MM.1S (cell line): ENCODE measurements around the gene SLBP.

Experiments
- DNase-seq: peaks from one replicate; pipeline ENCODE4 v3.0.0-alpha.2; 2015
- H2AFZ ChIP-seq: fragments of 300-600 bp; sonication (generic); 2 replicates; pipeline ENCODE4 v1.6.0; 2016; ENCODE audit warnings: antibody characterized with exemption, low read length
- H3F3A ChIP-seq: fragments of 300-600 bp; sonication (generic); 2 replicates; pipeline ENCODE4 v1.6.1; 2016; ENCODE audit warnings: mild to moderate bottlenecking, antibody characterized with exemption, low read length, moderate library complexity, mixed read lengths; ENCODE audit not compliant: insufficient read depth
- H3K27ac ChIP-seq: fragments of 300-600 bp; sonication (generic); 2 replicates; pipeline ENCODE4 v1.5.1; 2016; ENCODE audit warnings: mild to moderate bottlenecking, low read length
- H3K27me3 ChIP-seq: fragments of 300-600 bp; sonication (generic); replicated peaks from 2 replicates; pipeline ENCODE4 v1.6.0; 2016; ENCODE audit warnings: low read length; ENCODE audit not compliant: insufficient read depth
- H3K36me3 ChIP-seq: fragments of 300-600 bp; sonication (generic); replicated peaks from 2 replicates; pipeline ENCODE4 v1.6.1; 2016; ENCODE audit warnings: mild to moderate bottlenecking, low read length, mixed read lengths; ENCODE audit not compliant: insufficient read depth
- H3K4me1 ChIP-seq: fragments of 300-600 bp; sonication (generic); 2 replicates; pipeline ENCODE4 v1.6.1; 2016; ENCODE audit warnings: low read length, mixed read lengths
- H3K4me2 ChIP-seq: fragments of 300-600 bp; sonication (generic); 2 replicates; pipeline ENCODE4 v1.6.0; 2016; ENCODE audit warnings: low read depth, low read length
- H3K4me3 ChIP-seq: fragments of 300-600 bp; sonication (generic); 2 replicates; pipeline ENCODE4 v1.5.1; 2016; ENCODE audit warnings: low read length, mixed read lengths
- H3K79me2 ChIP-seq: fragments of 300-600 bp; sonication (generic); 2 replicates; pipeline ENCODE4 v1.6.1; 2016; ENCODE audit warnings: mixed run types, low read length, mixed read lengths
- H3K9ac ChIP-seq: fragments of 300-600 bp; sonication (generic); 2 replicates; pipeline ENCODE4 v1.6.1; 2016; ENCODE audit warnings: low read length, mixed read lengths
- H3K9me2 ChIP-seq: fragments of 300-600 bp; sonication (generic); replicated peaks from 2 replicates; pipeline ENCODE4 v1.6.1; 2016; ENCODE audit warnings: mild to moderate bottlenecking, low read length, mixed read lengths; ENCODE audit not compliant: insufficient read depth
- H3K9me3 ChIP-seq: fragments of 300-600 bp; sonication (generic); replicated peaks from 2 replicates; pipeline ENCODE4 v1.6.1; 2016; ENCODE audit warnings: mild to moderate bottlenecking, low read length, mixed read lengths; ENCODE audit not compliant: insufficient read depth
- H4K20me1 ChIP-seq: fragments of 300-600 bp; sonication (generic); 2 replicates; pipeline ENCODE4 v1.6.1; 2016; ENCODE audit warnings: mild to moderate bottlenecking, low read length, moderate library complexity, mixed read lengths; ENCODE audit not compliant: insufficient read depth
- CTCF ChIP-seq: fragments of 300-600 bp; sonication (generic); IDR thresholded peaks from 2 replicates; pipeline ENCODE4 v1.5.1; 2016; ENCODE audit warnings: antibody characterized with exemption, low read length, mixed read lengths
- EZH2 ChIP-seq: fragments of 300-600 bp; sonication (generic); optimal IDR thresholded peaks from 2 replicates; pipeline ENCODE3; 2017; ENCODE audit warnings: low read depth, mild to moderate bottlenecking, antibody characterized with exemption, low read length, mixed read lengths
- EZH2phosphoT487 ChIP-seq: fragments of 300-600 bp; sonication (generic); IDR thresholded peaks from 2 replicates; pipeline ENCODE4 v1.6.1; 2018; ENCODE audit warnings: antibody characterized with exemption, low read length

Gene SLBP

DNA sequence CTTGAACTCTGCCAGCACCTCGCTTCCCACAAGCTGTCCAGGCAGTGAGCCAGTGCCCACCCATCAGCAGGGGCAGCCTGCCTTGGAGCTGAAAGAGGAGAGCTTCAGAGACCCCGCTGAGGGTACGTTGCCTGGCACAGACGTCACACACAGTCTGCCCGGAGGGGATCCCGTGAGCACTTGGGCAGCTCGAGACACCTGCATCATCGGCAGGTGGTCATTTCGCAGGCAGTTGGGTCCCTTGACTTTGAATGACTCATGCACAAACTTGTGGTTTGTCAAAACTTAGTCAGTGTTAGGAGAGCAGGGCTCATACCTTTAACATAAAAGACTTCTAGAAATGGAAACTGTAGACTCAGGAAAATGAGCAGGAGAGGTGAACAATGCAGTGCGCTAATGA, 19.1 kb upstream of the SLBP start:
- Histone ChIP-seq H3K27ac (no peak overlapping the region), H3K9me2 (no peaks in the 10 kb centered on the region), H3F3A (no peaks in the 10 kb centered on the region), H3K4me1 (no peaks in the 10 kb centered on the region), H3K9ac (no peak overlapping the region), H2AFZ (no peak overlapping the region), H4K20me1 (0 out of 2 replicates have a peak, but pooled peaks cover 7% of the 10 kb centered on the region), H3K9me3 (no peaks in the 10 kb centered on the region), H3K4me2 (no peak overlapping the region), H3K4me3 (no peak overlapping the region), H3K27me3 (no peaks in the 10 kb centered on the region), H3K79me2 (peaks cover 64% of the 10 kb centered on the region), H3K36me3 (peaks cover 26% of the 10 kb centered on the region)
- DNase-seq, result no peak
- no peak for TF ChIP-seq EZH2phosphoT487
- TF ChIP-seq CTCF, result no peak
- no peak for TF ChIP-seq EZH2

DNA sequence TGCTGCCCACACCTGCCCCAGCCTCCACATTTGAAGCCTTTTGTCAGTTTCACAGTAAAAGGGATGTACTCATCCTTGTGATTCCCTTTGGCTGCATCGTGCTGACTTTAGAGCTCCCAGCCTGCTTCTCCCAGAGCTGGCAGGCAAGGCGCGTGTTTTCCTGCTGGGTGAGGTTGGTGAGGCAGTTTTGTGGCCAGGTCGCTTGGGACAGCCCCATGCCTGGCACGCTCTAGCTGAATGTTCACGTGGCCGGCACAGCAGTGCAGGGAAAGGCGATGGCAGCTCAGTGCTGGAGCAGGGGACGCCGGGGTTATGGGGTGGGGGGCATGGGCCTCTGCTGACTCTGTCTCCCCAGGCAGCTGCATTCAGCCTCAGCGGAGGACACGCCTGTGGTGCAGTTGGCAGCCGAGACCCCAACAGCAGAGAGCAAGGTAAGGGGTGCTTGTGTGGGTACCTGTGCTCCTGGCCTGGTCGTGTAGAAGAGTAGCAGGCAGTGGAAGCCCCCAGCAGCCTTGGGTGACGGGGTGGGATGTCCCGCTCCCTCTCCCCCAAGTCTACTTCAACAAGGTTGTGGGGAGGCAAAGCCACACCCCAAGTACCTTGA, 18.5 kb upstream of the SLBP start:
- Histone ChIP-seq H3K4me3 (no peak overlapping the region), H3F3A (0 out of 2 replicates have a peak, but pooled peaks cover under 1% of the 10 kb centered on the region), H3K9me3 (no peaks in the 10 kb centered on the region), H3K79me2 (peaks cover 70% of the 10 kb centered on the region), H3K9me2 (no peaks in the 10 kb centered on the region), H3K4me2 (no peak overlapping the region), H4K20me1 (0 out of 2 replicates have a peak, but pooled peaks cover 7% of the 10 kb centered on the region), H3K27me3 (no peaks in the 10 kb centered on the region), H3K4me1 (no peaks in the 10 kb centered on the region), H2AFZ (no peak overlapping the region), H3K36me3 (peaks cover 26% of the 10 kb centered on the region), H3K9ac (no peak overlapping the region), H3K27ac (no peak overlapping the region)
- DNase-seq, result no peak
- no peak for TF ChIP-seq EZH2

GRCh38 chr4:1728061-1728980, 16.2 kb upstream of the SLBP start:
- Histone ChIP-seq H3K79me2 (peaks cover 86% of the 10 kb centered on the region), H3K4me2 (no peak overlapping the region), H3F3A (peaks cover 4% of the 10 kb centered on the region; the same call in 1 of the 2 replicates), H3K9ac (no peak overlapping the region), H3K9me2 (no peaks in the 10 kb centered on the region), H3K27me3 (no peaks in the 10 kb centered on the region), H3K36me3 (peaks cover 28% of the 10 kb centered on the region), H3K4me1 (no peaks in the 10 kb centered on the region), H3K4me3 (no peak overlapping the region), H3K9me3 (no peaks in the 10 kb centered on the region), H2AFZ (no peak overlapping the region), H4K20me1 (0 out of 2 replicates have a peak, but pooled peaks cover 7% of the 10 kb centered on the region), H3K27ac (no peak overlapping the region)
- no peak for TF ChIP-seq CTCF
- TF ChIP-seq EZH2phosphoT487, result no peak
- no peak for TF ChIP-seq EZH2
- DNase-seq, result no peak
